Nephron progenitor cell (in vitro differentiated cells): Measurements from ENCODE around the gene FAM120A.

ENCODE experiments used
- DNase-seq: peaks from one replicate; pipeline ENCODE4 v3.0.0; 2021
- H3K27ac Mint-ChIP-seq: 2 replicates; pipeline ENCODE4 v1.8.0; 2021; ENCODE audit warnings: mild to moderate bottlenecking, moderate library complexity, mixed read lengths
- H3K27me3 Mint-ChIP-seq: 2 replicates; pipeline ENCODE4 v1.8.0; 2021; ENCODE audit warnings: mild to moderate bottlenecking, low read depth, mixed read lengths; ENCODE audit not compliant: poor library complexity
- H3K36me3 Mint-ChIP-seq: 2 replicates; pipeline ENCODE4 v1.8.0; 2021; ENCODE audit warnings: low read depth, mixed read lengths
- H3K4me1 Mint-ChIP-seq: 2 replicates; pipeline ENCODE4 v1.8.0; 2021; ENCODE audit warnings: mixed read lengths
- H3K4me3 Mint-ChIP-seq: 2 replicates; pipeline ENCODE4 v1.8.0; 2021; ENCODE audit warnings: mild to moderate bottlenecking, moderate library complexity, mixed read lengths
- H3K9me3 Mint-ChIP-seq: 2 replicates; pipeline ENCODE4 v1.8.0; 2021; ENCODE audit warnings: mild to moderate bottlenecking, moderate library complexity, mixed read lengths
- TF ChIP-seq, protein P1 (sequence below): fragments of 200-600 bp; sonication (generic); IDR thresholded peaks from 2 replicates; pipeline ENCODE4 v1.5.0; 2021; ENCODE audit warnings: antibody characterized with exemption

FAM120A gene

DNA sequence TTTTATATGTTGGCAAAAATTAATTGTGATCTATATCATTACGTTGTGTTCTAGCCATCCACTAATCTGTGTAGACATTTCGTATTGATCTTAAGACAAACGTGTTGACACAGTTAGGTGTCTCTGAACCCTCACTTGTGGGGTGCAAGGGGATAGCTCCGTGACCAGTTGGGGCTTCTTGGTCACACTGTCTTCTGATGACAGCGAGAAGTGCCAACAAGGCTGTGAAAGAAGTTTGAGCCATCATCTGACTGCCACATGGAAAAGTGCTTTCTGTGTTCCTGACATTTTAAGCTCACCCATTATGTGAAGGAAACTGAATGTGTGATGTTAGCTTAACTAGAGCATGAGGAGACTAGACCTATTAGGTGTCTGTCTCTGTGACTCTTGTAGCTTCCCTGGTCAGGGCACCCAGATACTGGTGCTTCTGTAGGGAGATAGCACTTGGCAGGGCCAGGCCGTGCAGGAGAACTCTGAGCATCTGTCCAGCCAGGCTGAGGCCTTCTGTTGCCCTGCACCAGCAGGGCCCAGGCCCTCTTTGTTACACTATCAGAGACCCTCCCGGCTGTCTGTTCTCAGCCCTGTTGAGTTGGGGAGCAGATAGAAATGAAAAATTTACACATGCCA lies 72.1 kb downstream of the FAM120A start:
- no peak for DNase-seq
- Mint-ChIP-seq H3K36me3 (peaks cover 47% of the 10 kb centered on the region), H3K27me3 (no peaks in the 10 kb centered on the region), H3K4me3 (no peak overlapping the region), H3K27ac (peak overlapping the region; percentile 52), H3K4me1 (peaks cover 5% of the 10 kb centered on the region), H3K9me3 (no peaks in the 10 kb centered on the region)
- TF ChIP-seq, protein P1, sequence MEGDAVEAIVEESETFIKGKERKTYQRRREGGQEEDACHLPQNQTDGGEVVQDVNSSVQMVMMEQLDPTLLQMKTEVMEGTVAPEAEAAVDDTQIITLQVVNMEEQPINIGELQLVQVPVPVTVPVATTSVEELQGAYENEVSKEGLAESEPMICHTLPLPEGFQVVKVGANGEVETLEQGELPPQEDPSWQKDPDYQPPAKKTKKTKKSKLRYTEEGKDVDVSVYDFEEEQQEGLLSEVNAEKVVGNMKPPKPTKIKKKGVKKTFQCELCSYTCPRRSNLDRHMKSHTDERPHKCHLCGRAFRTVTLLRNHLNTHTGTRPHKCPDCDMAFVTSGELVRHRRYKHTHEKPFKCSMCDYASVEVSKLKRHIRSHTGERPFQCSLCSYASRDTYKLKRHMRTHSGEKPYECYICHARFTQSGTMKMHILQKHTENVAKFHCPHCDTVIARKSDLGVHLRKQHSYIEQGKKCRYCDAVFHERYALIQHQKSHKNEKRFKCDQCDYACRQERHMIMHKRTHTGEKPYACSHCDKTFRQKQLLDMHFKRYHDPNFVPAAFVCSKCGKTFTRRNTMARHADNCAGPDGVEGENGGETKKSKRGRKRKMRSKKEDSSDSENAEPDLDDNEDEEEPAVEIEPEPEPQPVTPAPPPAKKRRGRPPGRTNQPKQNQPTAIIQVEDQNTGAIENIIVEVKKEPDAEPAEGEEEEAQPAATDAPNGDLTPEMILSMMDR: no peak

DNA sequence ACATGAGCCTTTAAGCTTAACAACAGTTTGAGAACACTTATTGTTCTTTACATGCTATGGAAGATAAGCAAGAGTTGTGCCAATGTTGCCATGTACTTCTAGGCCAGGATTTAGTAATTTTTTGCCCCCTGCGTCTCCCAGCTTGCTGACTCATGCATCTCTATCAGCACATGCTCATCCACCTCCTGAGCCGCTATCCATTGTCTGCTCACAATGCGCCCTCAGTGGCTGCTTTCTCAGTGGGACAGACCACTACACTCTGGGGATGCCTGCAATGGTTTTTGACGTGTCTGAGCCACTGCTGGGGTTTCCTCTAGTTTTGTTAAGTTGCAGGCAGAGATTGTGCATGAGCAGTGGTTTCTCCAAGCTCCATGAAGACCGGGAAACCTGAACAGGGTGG lies 74.0 kb downstream of the FAM120A start:
- H3K4me1 Mint-ChIP-seq: peaks cover 5% of the 10 kb centered on the region
- H3K4me3 Mint-ChIP-seq: no peak overlapping the region
- no peaks in the 10 kb centered on the region for H3K27me3 Mint-ChIP-seq
- no peak overlapping the region for H3K27ac Mint-ChIP-seq
- H3K9me3 Mint-ChIP-seq: no peaks in the 10 kb centered on the region
- H3K36me3 Mint-ChIP-seq: peaks cover 44% of the 10 kb centered on the region
- DNase-seq: no peak
- TF ChIP-seq, protein P1: no peak

DNA sequence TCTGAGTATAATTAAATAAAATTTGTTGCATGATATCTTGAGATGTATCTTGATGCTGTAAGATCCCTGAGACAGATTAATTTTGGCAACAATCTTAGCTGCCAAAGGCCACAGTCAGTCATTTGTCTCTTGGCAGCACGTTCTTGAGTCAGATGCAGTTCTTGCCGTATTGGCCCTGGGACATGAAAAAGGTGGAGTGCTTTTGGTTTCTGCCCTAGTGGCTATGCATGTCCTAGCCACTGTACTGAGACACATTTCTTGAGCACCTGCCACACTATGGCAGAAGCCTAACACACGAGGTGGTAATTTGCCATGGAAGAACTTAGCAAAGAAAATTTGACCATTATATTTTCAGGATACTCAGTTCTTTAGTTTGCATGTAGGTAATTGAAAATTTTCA lies 79.9 kb downstream of the FAM120A start:
- H3K27me3 Mint-ChIP-seq: no peaks in the 10 kb centered on the region
- H3K4me3 Mint-ChIP-seq: no peak overlapping the region
- TF ChIP-seq, protein P1: no peak
- H3K27ac Mint-ChIP-seq: no peak overlapping the region
- H3K4me1 Mint-ChIP-seq: peaks cover 2% of the 10 kb centered on the region
- H3K9me3 Mint-ChIP-seq: no peaks in the 10 kb centered on the region
- no peak for DNase-seq
- H3K36me3 Mint-ChIP-seq: peaks cover 65% of the 10 kb centered on the region

DNA sequence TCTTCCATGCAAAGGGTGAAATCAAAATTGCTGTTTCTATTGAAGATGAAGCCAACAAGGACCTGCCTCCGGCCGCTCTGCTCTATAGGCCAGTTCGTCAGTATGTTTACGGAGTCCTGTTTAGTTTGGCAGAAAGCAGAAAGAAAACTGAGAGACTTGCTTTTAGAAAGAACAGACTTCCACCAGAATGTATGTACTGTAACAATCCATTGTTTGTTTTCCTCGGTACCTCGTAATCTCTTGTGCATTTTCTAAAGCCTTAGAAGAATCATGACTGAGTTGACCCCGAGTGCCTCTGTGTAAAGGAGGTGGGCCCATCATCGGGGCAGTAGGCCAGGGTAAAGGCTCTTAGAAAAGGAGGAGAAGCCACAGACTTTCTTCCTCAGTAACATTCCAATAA lies 80.7 kb downstream of the FAM120A start:
- no peaks in the 10 kb centered on the region for H3K4me1 Mint-ChIP-seq
- no peak overlapping the region for H3K27ac Mint-ChIP-seq
- no peaks in the 10 kb centered on the region for H3K27me3 Mint-ChIP-seq

DNA sequence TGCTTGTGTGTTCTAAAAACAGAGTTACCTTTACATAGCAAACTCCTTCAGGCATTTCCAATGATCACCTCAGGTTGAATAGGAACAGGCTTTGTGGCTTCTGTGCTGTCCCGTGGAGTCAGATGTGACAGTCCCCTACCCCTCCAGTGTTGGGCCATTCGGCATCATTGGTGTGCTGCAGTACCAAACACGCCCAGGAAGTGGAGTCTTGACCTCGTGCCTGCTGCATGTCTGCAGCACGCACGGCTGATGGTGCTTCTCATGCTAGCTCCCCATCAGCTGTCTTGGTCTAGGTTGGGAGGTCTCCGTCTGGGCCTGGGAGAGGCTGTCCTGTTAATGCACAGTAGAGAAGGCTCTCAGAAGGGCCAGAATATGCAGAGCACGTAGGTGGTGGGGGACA lies 82.4 kb downstream of the FAM120A start:
- H3K4me3 Mint-ChIP-seq: no peak overlapping the region
- TF ChIP-seq, protein P1: no peak
- no peaks in the 10 kb centered on the region for H3K9me3 Mint-ChIP-seq
- no peaks in the 10 kb centered on the region for H3K4me1 Mint-ChIP-seq
- H3K27ac Mint-ChIP-seq: no peak overlapping the region
- no peaks in the 10 kb centered on the region for H3K27me3 Mint-ChIP-seq
- peaks cover 57% of the 10 kb centered on the region for H3K36me3 Mint-ChIP-seq
- DNase-seq: no peak

More for the DNA sequence above, 80.7 kb downstream of the FAM120A start:
- TF ChIP-seq, protein P1: no peak
- Mint-ChIP-seq H3K36me3 (peaks cover 58% of the 10 kb centered on the region), H3K4me3 (no peak overlapping the region), H3K9me3 (no peaks in the 10 kb centered on the region)
- DNase-seq: no peak

DNA sequence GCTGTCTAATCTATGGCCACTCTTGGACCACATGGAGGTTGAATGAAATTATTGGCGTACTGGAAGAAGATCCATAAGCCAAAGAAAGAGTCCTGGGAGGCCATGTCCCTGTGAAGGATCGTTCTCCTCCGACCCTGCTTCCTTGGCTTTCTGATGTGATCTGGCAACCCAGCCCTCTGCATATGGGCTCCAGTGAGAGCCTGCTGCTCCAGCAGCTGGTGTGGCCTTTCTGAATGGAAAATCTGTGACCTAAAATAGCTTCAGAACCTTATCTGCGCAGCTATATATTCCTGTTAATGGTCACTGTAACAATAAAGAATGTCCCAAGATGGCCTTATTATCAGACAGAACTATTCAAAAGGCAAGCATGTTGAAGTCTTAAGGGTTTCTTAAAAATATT lies 84.7 kb downstream of the FAM120A start:
- no peak for DNase-seq
- H3K27me3 Mint-ChIP-seq: no peaks in the 10 kb centered on the region

More for the DNA sequence above, 84.7 kb downstream of the FAM120A start:
- Mint-ChIP-seq H3K4me3 (no peak overlapping the region), H3K27ac (peak overlapping the region; percentile 31), H3K36me3 (peaks cover 48% of the 10 kb centered on the region), H3K9me3 (no peaks in the 10 kb centered on the region), H3K4me1 (no peaks in the 10 kb centered on the region)
- TF ChIP-seq, protein P1: no peak
